HepG2 (cell line): ENCODE data around the gene ZNF597. TPM values are rescaled to one million over a fixed set of nuclear protein-coding genes. Genes with fewer than 3 reads are reported as not detected.
A peak's percentile ranks its signal among the peaks of the same experiment; 100 is the strongest.

Experiments used
- ETV6 ChIP-seq: sonication (generic); formaldehyde crosslinking; conservative IDR thresholded peaks from 2 replicates; pipeline ENCODE4 v1.4.0; 2020; ENCODE audit warnings: missing genetic modification reagents
- ISL2 ChIP-seq: sonication (generic); formaldehyde crosslinking; IDR thresholded peaks from 2 replicates; pipeline ENCODE4 v1.5.0; 2020; ENCODE audit warnings: missing genetic modification reagents
- MTA3 ChIP-seq: sonication (generic); formaldehyde crosslinking; IDR thresholded peaks from 2 replicates; pipeline ENCODE4 v1.4.0; 2020; ENCODE audit warnings: missing genetic modification reagents
- ZKSCAN5 ChIP-seq: sonication (generic); formaldehyde crosslinking; IDR thresholded peaks from 2 replicates; pipeline ENCODE4 v1.5.1; 2020; ENCODE audit warnings: mild to moderate bottlenecking, missing genetic modification reagents
- ZNF432 ChIP-seq: sonication (generic); formaldehyde crosslinking; IDR thresholded peaks from 2 replicates; pipeline ENCODE4 v1.5.0; 2020; ENCODE audit warnings: missing genetic modification reagents, mild to moderate bottlenecking, borderline replicate concordance
- ZNF652 ChIP-seq: IDR thresholded peaks from 2 replicates; pipeline ENCODE4 v1.6.1; 2016; ENCODE audit warnings: low read depth, borderline replicate concordance
- polyA plus RNA-seq, 8 experiments: library from polyadenylated mRNA; depleted of rRNA in 3 of 8; stranded (reverse) in 7 of 8; unstranded in 1 of 8; fragments of >200 nt; fragmentation: Illumina TruSeq in 4 of 8; extraction: Trizol in 4 of 8; gene quantifications; 2 replicates each; pipeline versions ENCODE4 v1.2.1 to v1.2.3, GENCODE V29; 2011 to 2016; ENCODE audit warnings: low read depth in 4 of 8, missing spikeins in 1 of 8, mixed read lengths in 1 of 8; ENCODE audit not compliant: insufficient read depth in 1 of 8
- total RNA-seq, 5 experiments: library from RNA; depleted of rRNA; stranded (reverse); fragments of >200 nt; fragmentation: Illumina TruSeq; extraction: Trizol; gene quantifications; 2 replicates each; pipeline ENCODE4 v1.2.3, GENCODE V29; 2016; ENCODE audit warnings: low read depth in 1 of 5
- TF ChIP-seq, protein P1 (sequence below): sonication (generic); formaldehyde crosslinking; conservative IDR thresholded peaks from 2 replicates; pipeline ENCODE4 v1.5.0; 2020; ENCODE audit warnings: missing genetic modification reagents
- TF ChIP-seq, protein P2 (sequence below): sonication (generic); formaldehyde crosslinking; IDR thresholded peaks from 2 replicates; pipeline ENCODE4 v1.8.1; 2023; ENCODE audit warnings: mild to moderate bottlenecking, missing genetic modification reagents
- TF ChIP-seq, protein P3 (sequence below): sonication (generic); formaldehyde crosslinking; IDR thresholded peaks from 2 replicates; pipeline ENCODE4 v1.8.1; 2023; ENCODE audit warnings: mild to moderate bottlenecking, missing genetic modification reagents, borderline replicate concordance
- TF ChIP-seq, protein P4 (sequence below): sonication (generic); formaldehyde crosslinking; IDR thresholded peaks from 2 replicates; pipeline ENCODE4 v1.5.0; 2020; ENCODE audit warnings: missing genetic modification reagents
- TF ChIP-seq, protein P5 (sequence below): sonication (generic); formaldehyde crosslinking; IDR thresholded peaks from 2 replicates; pipeline ENCODE4 v1.4.0; 2020; ENCODE audit warnings: missing genetic modification reagents, borderline replicate concordance
- TF ChIP-seq, protein P6 (sequence below): sonication (generic); formaldehyde crosslinking; IDR thresholded peaks from 2 replicates; pipeline ENCODE4 v1.8.0; 2022; ENCODE audit warnings: mild to moderate bottlenecking, missing genetic modification reagents, borderline replicate concordance
- TF ChIP-seq, protein P7 (sequence below): sonication (generic); formaldehyde crosslinking; IDR thresholded peaks from 2 replicates; pipeline ENCODE4 v1.4.0; 2020; ENCODE audit warnings: missing genetic modification reagents

ZNF597 gene
- total and polyA plus RNA-seq, 2 of the 13 experiments (the other 11 are each of a cell fraction or from before 2014, with no cell fraction given): 1.3 to 2.4 TPM

DNA sequence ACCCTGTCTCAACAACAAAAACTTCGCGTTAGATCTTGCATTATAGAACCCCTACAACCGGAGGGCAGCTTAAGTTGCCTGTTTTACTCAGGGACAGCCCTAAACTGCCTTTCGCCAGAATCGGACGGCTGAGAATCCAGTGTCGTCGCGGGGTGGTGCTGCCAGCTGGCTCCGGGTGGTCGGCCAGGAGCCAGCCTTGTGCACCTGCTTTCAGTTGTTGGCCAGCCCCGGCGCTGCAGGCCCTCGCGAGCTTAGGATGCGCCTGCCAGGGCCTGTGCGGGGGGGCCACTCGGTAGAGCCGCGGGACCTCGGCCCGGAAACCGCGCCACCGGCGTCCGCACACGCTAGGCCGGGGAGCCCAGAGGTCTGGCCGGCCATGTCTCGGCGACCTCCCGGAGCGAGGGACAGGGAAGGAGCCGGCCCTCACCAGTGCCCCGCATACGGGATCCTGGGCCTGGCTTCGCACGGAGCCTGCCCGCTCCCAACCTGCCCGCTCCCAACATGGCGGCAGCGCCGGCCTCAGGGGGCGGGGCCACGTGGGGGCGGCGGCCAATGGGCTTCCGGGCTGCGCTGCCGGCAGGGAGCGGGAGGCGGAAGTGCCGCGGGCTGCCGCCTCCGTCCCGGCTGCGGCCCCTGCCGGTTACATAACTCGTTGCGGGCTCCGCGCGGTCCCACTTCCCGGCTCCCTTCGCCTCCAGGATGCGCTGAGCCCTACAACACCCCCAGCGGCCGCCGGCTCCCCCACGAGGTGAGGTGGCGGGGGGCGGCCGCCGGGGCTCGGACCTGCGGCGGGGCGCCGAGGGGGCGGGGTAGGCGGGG lies 14.3 kb upstream of the ZNF597 start (continued):
- TF ChIP-seq, protein P1, sequence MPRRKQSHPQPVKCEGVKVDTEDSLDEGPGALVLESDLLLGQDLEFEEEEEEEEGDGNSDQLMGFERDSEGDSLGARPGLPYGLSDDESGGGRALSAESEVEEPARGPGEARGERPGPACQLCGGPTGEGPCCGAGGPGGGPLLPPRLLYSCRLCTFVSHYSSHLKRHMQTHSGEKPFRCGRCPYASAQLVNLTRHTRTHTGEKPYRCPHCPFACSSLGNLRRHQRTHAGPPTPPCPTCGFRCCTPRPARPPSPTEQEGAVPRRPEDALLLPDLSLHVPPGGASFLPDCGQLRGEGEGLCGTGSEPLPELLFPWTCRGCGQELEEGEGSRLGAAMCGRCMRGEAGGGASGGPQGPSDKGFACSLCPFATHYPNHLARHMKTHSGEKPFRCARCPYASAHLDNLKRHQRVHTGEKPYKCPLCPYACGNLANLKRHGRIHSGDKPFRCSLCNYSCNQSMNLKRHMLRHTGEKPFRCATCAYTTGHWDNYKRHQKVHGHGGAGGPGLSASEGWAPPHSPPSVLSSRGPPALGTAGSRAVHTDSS (CRISPR knock-in tag): no peak
- TF ChIP-seq MTA3 (CRISPR knock-in tag) (no peak), ZNF432 (CRISPR knock-in tag) (no peak), ZKSCAN5 (CRISPR knock-in tag) (no peak), ZNF652 (no peak), ETV6 (CRISPR knock-in tag) (peak; percentile 66; the same call in 1 of the 2 replicates), ISL2 (CRISPR knock-in tag) (peak; percentile 78)
- TF ChIP-seq, protein P2, sequence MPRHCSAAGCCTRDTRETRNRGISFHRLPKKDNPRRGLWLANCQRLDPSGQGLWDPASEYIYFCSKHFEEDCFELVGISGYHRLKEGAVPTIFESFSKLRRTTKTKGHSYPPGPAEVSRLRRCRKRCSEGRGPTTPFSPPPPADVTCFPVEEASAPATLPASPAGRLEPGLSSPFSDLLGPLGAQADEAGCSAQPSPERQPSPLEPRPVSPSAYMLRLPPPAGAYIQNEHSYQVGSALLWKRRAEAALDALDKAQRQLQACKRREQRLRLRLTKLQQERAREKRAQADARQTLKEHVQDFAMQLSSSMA (CRISPR knock-in tag): no peak
- TF ChIP-seq, protein P3, sequence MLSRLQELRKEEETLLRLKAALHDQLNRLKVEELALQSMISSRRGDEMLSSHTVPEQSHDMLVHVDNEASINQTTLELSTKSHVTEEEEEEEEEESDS: 0 out of 2 replicates have a peak, but pooled peaks have one; percentile 35
- TF ChIP-seq, protein P4, sequence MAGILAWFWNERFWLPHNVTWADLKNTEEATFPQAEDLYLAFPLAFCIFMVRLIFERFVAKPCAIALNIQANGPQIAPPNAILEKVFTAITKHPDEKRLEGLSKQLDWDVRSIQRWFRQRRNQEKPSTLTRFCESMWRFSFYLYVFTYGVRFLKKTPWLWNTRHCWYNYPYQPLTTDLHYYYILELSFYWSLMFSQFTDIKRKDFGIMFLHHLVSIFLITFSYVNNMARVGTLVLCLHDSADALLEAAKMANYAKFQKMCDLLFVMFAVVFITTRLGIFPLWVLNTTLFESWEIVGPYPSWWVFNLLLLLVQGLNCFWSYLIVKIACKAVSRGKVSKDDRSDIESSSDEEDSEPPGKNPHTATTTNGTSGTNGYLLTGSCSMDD (CRISPR knock-in tag): no peak
- TF ChIP-seq, protein P5, sequence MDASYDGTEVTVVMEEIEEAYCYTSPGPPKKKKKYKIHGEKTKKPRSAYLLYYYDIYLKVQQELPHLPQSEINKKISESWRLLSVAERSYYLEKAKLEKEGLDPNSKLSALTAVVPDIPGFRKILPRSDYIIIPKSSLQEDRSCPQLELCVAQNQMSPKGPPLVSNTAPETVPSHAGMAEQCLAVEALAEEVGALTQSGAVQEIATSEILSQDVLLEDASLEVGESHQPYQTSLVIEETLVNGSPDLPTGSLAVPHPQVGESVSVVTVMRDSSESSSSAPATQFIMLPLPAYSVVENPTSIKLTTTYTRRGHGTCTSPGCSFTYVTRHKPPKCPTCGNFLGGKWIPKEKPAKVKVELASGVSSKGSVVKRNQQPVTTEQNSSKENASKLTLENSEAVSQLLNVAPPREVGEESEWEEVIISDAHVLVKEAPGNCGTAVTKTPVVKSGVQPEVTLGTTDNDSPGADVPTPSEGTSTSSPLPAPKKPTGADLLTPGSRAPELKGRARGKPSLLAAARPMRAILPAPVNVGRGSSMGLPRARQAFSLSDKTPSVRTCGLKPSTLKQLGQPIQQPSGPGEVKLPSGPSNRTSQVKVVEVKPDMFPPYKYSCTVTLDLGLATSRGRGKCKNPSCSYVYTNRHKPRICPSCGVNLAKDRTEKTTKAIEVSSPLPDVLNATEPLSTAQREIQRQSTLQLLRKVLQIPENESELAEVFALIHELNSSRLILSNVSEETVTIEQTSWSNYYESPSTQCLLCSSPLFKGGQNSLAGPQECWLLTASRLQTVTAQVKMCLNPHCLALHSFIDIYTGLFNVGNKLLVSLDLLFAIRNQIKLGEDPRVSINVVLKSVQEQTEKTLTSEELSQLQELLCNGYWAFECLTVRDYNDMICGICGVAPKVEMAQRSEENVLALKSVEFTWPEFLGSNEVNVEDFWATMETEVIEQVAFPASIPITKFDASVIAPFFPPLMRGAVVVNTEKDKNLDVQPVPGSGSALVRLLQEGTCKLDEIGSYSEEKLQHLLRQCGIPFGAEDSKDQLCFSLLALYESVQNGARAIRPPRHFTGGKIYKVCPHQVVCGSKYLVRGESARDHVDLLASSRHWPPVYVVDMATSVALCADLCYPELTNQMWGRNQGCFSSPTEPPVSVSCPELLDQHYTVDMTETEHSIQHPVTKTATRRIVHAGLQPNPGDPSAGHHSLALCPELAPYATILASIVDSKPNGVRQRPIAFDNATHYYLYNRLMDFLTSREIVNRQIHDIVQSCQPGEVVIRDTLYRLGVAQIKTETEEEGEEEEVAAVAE (CRISPR knock-in tag): peak; percentile 67; the same call in 1 of the 2 replicates
- TF ChIP-seq, protein P6, sequence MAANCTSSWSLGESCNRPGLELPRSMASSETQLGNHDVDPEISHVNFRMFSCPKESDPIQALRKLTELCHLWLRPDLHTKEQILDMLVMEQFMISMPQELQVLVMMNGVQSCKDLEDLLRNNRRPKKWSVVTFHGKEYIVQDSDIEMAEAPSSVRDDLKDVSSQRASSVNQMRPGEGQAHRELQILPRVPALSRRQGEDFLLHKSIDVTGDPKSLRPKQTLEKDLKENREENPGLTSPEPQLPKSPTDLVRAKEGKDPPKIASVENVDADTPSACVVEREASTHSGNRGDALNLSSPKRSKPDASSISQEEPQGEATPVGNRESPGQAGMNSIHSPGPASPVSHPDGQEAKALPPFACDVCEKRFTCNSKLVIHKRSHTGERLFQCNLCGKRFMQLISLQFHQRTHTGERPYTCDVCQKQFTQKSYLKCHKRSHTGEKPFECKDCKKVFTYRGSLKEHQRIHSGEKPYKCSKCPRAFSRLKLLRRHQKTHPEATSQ (CRISPR knock-in tag): peak; percentile 85; the same call in 1 of the 2 replicates
- TF ChIP-seq, protein P7, sequence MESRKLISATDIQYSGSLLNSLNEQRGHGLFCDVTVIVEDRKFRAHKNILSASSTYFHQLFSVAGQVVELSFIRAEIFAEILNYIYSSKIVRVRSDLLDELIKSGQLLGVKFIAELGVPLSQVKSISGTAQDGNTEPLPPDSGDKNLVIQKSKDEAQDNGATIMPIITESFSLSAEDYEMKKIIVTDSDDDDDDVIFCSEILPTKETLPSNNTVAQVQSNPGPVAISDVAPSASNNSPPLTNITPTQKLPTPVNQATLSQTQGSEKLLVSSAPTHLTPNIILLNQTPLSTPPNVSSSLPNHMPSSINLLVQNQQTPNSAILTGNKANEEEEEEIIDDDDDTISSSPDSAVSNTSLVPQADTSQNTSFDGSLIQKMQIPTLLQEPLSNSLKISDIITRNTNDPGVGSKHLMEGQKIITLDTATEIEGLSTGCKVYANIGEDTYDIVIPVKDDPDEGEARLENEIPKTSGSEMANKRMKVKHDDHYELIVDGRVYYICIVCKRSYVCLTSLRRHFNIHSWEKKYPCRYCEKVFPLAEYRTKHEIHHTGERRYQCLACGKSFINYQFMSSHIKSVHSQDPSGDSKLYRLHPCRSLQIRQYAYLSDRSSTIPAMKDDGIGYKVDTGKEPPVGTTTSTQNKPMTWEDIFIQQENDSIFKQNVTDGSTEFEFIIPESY (CRISPR knock-in tag): no peak
